ENCODE data around the gene INPP4B. TPM values are rescaled to one million over a fixed set of nuclear protein-coding genes. Genes with fewer than 3 reads are reported as not detected.
"Not testable (repeated sequence)": the region's sequence is repeated elsewhere in the genome, so short reads cannot be mapped to it uniquely, and the experiment has no call there.

The INPP4B gene
- total and polyA plus RNA-seq, 9 donors = 1.7 to 14.7 (median 10.7) TPM

DNA sequence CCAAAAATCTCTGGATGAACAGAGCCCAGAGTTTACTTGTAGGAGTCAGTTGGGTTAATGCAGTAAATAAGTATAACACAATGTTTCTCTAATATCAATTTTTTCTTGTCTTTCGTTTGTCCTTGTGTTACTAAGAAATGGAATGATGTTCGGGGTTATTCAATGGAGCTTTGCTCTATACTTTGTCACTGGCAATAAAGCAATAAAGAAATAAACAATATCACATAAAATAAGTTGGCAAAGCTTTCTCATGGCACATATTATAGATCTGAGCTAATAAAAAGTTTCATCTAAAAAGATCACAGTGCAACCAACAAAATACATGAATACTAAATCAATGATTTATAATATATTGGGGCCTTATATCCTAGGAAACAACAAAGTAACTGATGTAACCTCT lies 32.7 kb downstream of the INPP4B start:
- TF ChIP-seq, protein P1, sequence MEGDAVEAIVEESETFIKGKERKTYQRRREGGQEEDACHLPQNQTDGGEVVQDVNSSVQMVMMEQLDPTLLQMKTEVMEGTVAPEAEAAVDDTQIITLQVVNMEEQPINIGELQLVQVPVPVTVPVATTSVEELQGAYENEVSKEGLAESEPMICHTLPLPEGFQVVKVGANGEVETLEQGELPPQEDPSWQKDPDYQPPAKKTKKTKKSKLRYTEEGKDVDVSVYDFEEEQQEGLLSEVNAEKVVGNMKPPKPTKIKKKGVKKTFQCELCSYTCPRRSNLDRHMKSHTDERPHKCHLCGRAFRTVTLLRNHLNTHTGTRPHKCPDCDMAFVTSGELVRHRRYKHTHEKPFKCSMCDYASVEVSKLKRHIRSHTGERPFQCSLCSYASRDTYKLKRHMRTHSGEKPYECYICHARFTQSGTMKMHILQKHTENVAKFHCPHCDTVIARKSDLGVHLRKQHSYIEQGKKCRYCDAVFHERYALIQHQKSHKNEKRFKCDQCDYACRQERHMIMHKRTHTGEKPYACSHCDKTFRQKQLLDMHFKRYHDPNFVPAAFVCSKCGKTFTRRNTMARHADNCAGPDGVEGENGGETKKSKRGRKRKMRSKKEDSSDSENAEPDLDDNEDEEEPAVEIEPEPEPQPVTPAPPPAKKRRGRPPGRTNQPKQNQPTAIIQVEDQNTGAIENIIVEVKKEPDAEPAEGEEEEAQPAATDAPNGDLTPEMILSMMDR (IDR thresholded peaks at IDR 0.05) = no peak
- no peak for TF ChIP-seq POLR2A (IDR thresholded peaks at IDR 0.05)
- TF ChIP-seq EP300 (IDR thresholded peaks at IDR 0.05) = no peak
- 84 to 96% (median 90%) methylated on average over 2 of the region's 2 CpGs for WGBS, 3 donors
- Histone ChIP-seq H3K4me3 (no peak overlapping the region), H3K27ac (no peak overlapping the region), H3K27me3 (no peaks in the 10 kb centered on the region), H3K4me1 (ENCODE audit: insufficient read depth) (peaks cover 4% of the 10 kb centered on the region), H3K36me3 (no peaks in the 10 kb centered on the region), H3K9me3 (no peaks in the 10 kb centered on the region)
- no peak for DNase-seq
- intact Hi-C loops (cut with DNase I) = no loop called here

DNA sequence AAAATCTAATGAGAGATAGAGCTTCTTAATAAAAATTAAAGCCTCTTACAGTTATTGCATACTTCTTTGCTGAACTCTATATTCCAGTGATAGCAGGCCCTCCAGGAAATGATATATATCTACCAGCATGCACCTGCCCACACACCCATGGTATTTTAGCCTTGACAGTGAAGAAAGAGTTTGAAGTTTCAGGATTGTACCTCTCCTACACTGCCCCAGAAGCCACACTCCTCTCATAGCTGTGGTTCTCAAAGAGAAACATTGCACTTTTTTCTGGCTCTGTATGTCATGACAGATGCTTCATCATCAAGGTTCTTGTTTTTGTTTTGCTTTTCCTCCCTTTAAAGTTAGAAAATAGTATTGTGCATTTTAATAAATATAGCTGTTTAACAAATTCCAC lies 34.0 kb downstream of the INPP4B start:
- H3K4me3 ChIP-seq = no peak overlapping the region
- no peak overlapping the region for H3K27ac ChIP-seq
- no peaks in the 10 kb centered on the region for H3K4me1 ChIP-seq (ENCODE audit: insufficient read depth)
- DNase-seq = no peak
- intact Hi-C loops (cut with DNase I) = no loop called here
- H3K27me3 ChIP-seq = no peaks in the 10 kb centered on the region
- H3K36me3 ChIP-seq = no peaks in the 10 kb centered on the region
- no peaks in the 10 kb centered on the region for H3K9me3 ChIP-seq
- TF ChIP-seq, protein P1 (IDR thresholded peaks at IDR 0.05) = no peak
- no peak for TF ChIP-seq EP300 (IDR thresholded peaks at IDR 0.05)
- TF ChIP-seq POLR2A (IDR thresholded peaks at IDR 0.05) = no peak

DNA sequence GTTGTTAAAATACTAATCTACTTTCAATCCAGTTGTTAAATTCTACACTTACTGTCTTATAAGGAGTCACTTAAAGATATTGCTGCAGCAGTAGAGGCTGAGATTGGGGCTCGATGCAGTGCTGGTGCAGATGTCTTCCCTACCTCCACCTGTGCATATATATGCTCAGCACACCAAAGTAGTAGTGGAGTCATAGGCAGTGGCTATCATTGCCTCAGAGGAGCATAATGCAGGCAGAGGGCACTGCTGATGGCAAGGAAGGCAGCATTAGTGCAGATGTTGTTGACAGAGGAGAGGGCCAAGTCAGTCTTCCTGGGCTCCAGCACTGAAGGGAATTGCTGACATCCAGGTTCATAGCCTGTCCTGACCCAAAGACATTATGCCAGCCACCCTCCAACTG lies 35.1 kb downstream of the INPP4B start:
- no peak for DNase-seq
- Histone ChIP-seq H3K4me3 (no peak overlapping the region), H3K27me3 (no peaks in the 10 kb centered on the region), H3K36me3 (no peaks in the 10 kb centered on the region), H3K27ac (no peak overlapping the region), H3K4me1 (ENCODE audit: insufficient read depth) (no peaks in the 10 kb centered on the region), H3K9me3 (no peaks in the 10 kb centered on the region)
- WGBS, 3 donors = 87 to 91% (median 87%) methylated on average over 1 of the region's 1 CpG
- TF ChIP-seq POLR2A (IDR thresholded peaks at IDR 0.05) = no peak
- no peak for TF ChIP-seq EP300 (IDR thresholded peaks at IDR 0.05)
- TF ChIP-seq, protein P1 (IDR thresholded peaks at IDR 0.05) = no peak
- intact Hi-C loops (cut with DNase I) = no loop called here

DNA sequence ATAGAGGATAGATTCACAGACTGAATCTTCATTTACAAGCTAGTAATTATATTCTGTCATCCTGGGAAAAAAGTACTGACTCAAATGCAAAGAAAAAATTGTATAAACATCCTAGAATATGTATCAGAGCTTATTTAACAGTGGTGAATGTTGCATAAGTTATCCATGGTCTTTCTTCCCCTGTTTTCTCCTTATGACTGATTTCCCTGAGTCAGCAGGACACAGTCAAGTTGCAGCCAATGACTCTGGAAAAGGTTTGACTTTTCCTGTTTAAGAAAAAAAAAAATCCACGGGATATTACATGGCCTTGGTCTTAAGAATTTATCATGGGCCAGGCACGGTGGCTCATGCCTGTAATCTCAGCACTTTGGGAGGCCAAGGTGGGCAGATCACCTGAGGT lies 36.5 kb downstream of the INPP4B start:
- Histone ChIP-seq H3K9me3 (no peaks in the 10 kb centered on the region), H3K4me1 (ENCODE audit: insufficient read depth) (no peaks in the 10 kb centered on the region), H3K27me3 (no peaks in the 10 kb centered on the region), H3K36me3 (no peaks in the 10 kb centered on the region), H3K4me3 (no peak overlapping the region), H3K27ac (no peak overlapping the region)
- DNase-seq = no peak
- intact Hi-C loops (cut with DNase I) = no loop called here
- TF ChIP-seq, protein P1 (IDR thresholded peaks at IDR 0.05) = no peak
- TF ChIP-seq POLR2A (IDR thresholded peaks at IDR 0.05) = no peak
- TF ChIP-seq EP300 (IDR thresholded peaks at IDR 0.05) = no peak
- WGBS, 3 donors = 19 to 39% (median 36%) methylated on average over 2 of the region's 2 CpGs

DNA sequence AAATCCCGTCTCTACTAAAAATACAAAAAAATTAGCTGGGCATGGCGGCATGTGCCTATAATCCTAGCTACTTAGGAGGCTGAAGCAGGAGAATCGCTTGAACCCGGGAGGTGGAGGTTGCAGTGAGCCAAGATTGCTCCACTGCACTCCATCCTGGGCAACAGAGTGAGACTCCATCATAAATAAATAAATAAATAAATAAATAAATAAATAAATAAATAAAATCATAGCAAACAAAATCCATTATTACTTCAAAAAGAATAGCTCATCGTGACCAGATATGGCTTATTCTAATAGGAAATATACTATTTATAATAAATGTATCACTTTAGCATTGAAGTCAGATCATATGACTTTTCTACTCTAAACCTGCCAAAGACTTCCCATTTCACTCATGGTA lies 42.2 kb downstream of the INPP4B start:
- DNase-seq; H3K27me3 ChIP-seq; H3K27ac ChIP-seq; H3K36me3 ChIP-seq; intact Hi-C loops (cut with DNase I); H3K9me3 ChIP-seq; H3K4me1 ChIP-seq (ENCODE audit: insufficient read depth); H3K4me3 ChIP-seq: not testable (repeated sequence)
- WGBS, 3 donors = 95 to 97% (median 97%) methylated on average over 5 of the region's 5 CpGs

Data from ovary (tissue), 9 donors.